C4-2B (cell line): ENCODE data around the gene TRAPPC12.
A peak's percentile ranks its signal among the peaks of the same experiment; 100 is the strongest.

Experiments used
- ZFX ChIP-seq: fragments of 450-650 bp; IDR thresholded peaks from 2 replicates; pipeline ENCODE4 v1.6.1; 2017
- TF ChIP-seq, protein P1 (sequence below): fragments of 450-650 bp; conservative IDR thresholded peaks from 2 replicates; pipeline ENCODE4 v1.5.1; 2017; ENCODE audit warnings: mild to moderate bottlenecking

DNA sequence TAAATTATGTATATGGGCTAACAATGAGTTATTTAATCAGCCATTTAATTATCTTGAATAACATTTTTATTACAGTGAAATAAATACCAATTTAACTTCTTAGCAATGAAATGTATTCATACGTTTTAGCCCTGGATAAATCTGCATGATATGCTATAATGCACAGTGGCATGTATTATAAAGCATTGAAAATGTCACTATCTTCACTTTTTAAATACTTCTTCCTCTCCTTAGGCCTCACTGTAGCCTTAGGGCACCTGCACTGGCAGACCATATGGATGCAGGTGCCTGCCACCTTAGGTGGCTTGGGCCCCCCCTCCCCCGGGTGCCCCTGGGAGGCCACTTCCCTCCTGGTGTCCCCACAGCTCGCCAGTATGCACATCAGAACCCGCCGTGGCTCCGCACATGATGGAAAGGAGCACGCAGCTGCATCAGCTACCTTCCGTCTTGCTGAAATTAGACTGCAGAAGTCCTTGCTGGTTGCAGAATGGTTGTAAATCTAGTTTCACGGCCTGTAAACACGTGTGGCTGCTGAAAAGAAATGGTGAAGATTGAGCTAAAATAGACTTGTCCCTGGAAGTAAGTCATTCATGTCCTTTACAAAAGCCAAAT, 83.1 kb downstream of the TRAPPC12 start:
- TF ChIP-seq, protein P1, sequence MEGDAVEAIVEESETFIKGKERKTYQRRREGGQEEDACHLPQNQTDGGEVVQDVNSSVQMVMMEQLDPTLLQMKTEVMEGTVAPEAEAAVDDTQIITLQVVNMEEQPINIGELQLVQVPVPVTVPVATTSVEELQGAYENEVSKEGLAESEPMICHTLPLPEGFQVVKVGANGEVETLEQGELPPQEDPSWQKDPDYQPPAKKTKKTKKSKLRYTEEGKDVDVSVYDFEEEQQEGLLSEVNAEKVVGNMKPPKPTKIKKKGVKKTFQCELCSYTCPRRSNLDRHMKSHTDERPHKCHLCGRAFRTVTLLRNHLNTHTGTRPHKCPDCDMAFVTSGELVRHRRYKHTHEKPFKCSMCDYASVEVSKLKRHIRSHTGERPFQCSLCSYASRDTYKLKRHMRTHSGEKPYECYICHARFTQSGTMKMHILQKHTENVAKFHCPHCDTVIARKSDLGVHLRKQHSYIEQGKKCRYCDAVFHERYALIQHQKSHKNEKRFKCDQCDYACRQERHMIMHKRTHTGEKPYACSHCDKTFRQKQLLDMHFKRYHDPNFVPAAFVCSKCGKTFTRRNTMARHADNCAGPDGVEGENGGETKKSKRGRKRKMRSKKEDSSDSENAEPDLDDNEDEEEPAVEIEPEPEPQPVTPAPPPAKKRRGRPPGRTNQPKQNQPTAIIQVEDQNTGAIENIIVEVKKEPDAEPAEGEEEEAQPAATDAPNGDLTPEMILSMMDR: peak; percentile 70; the same call in 1 of the 2 replicates
- TF ChIP-seq ZFX: no peak
